Right renal cortex interstitium (tissue), 3 donors: ENCODE results near the gene SLC46A3. TPM values are rescaled to one million over a fixed set of nuclear protein-coding genes. Genes with fewer than 3 reads are reported as not detected.
"Not testable (repeated sequence)": the region's sequence is repeated elsewhere in the genome, so short reads cannot be mapped to it uniquely, and the experiment has no call there.

Experiments
- DNase-seq, 3 donors: peaks; one replicate each; pipeline ENCODE4 v3.0.0-alpha.2; 2013; ENCODE audit warnings: low read depth in 3 of 3, low spot score in 2 of 3
- polyA plus RNA-seq, 3 donors: library from polyadenylated mRNA; unstranded; fragments of 120-200 nt; gene quantifications; one replicate each; pipeline ENCODE4 v1.2.1, GENCODE V29; 2013; ENCODE audit not compliant: insufficient read length in 3 of 3

SLC46A3 gene
- 1 to 10 TPM; 2.6 to 3.4 (median 2.7) TPM for polyA plus RNA-seq

GRCh38 chr13:28718543-28719226 lies at the start of gene SLC46A3:
Gene SLC46A3, minus strand, starts transcription at chr13:28718970. Its CDS starts 972 bp downstream, at chr13:28717998.
- DNase-seq: peak; percentile 74 to 89 (median 85)

GRCh38 chr13:28763887-28764286 lies 45.1 kb upstream of the SLC46A3 start:
- no peak for DNase-seq

- DNase-seq: no peak
Observed at GRCh38 chr13:28761586-28761985, 42.8 kb upstream of the SLC46A3 start.

GRCh38 chr13:28755546-28755870 lies 36.7 kb upstream of the SLC46A3 start:
- no peak for DNase-seq

GRCh38 chr13:28754698-28755545 lies 36.2 kb upstream of the SLC46A3 start:
- DNase-seq: peak in 1 of 3 donors; percentile 4

GRCh38 chr13:28753946-28754345 lies 35.2 kb upstream of the SLC46A3 start:
- DNase-seq: no peak

GRCh38 chr13:28753208-28753892 lies 34.6 kb upstream of the SLC46A3 start:
- DNase-seq: peak; percentile 10 to 32 (median 31)

GRCh38 chr13:28751175-28751960 lies 32.6 kb upstream of the SLC46A3 start:
- no peak for DNase-seq

- DNase-seq: no peak
Observed at GRCh38 chr13:28750187-28751045, 31.6 kb upstream of the SLC46A3 start.

- no peak for DNase-seq
Observed at GRCh38 chr13:28747851-28748250, 29.1 kb upstream of the SLC46A3 start.

GRCh38 chr13:28746287-28746612 lies 27.5 kb upstream of the SLC46A3 start:
- DNase-seq: no peak

- DNase-seq: no peak
Observed at GRCh38 chr13:28744656-28745055, 25.9 kb upstream of the SLC46A3 start.

GRCh38 chr13:28744091-28744536 lies 25.3 kb upstream of the SLC46A3 start:
- no peak for DNase-seq

- no peak for DNase-seq
Observed at GRCh38 chr13:28743499-28744083, 24.8 kb upstream of the SLC46A3 start.

GRCh38 chr13:28743020-28743419 lies 24.2 kb upstream of the SLC46A3 start:
- DNase-seq: no peak

GRCh38 chr13:28742445-28742844 lies 23.7 kb upstream of the SLC46A3 start:
- DNase-seq: not testable (repeated sequence)

- no peak for DNase-seq
Observed at GRCh38 chr13:28741084-28741491, 22.3 kb upstream of the SLC46A3 start.

GRCh38 chr13:28739376-28739775 lies 20.6 kb upstream of the SLC46A3 start:
- no peak for DNase-seq

- DNase-seq: no peak
Observed at GRCh38 chr13:28735481-28736029, 16.8 kb upstream of the SLC46A3 start.
